ENCODE measurements around the gene CAPZB. TPM values are rescaled to one million over a fixed set of nuclear protein-coding genes. Genes with fewer than 3 reads are reported as not detected.

The CAPZB gene
- total RNA-seq, 1 experiment from 2014 or later = 198 TPM

DNA sequence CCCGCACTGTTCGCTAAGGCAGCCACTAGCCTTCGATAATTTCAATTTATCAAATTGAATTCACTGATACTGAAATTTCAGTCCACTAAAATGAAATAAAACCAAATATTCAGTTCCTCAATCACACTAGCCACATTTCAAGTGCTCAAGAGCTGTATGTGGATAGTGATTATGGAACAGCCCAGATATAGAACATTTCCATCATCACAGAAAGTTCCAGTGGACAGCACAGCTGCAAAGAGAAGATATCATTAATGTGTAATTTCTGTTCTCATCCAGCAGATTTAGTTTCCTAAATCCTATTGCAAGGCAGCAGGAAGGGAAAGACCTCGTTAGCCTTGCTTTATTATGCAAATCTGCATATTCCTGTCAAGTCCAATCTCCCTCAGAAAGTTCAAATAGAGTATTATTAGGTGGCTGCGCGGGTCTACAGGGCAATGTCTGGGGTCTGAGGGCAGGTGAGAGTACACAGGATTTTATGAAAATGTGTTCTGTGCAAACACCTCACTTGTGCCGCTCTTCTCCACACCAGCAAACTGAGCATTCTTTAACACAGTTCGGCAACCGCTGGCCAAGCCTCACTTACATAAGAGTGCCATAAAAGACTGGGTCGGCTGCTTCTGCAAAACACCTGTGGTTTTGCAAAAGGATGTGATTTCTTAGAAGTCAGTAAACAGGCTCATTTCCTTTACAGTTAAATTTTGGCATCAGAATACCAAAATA lies 22.4 kb downstream of the CAPZB start:
- H3K9me3 Mint-ChIP-seq (ENCODE audit: low read depth, unreplicated experiment) = no peaks in the 10 kb centered on the region
- H3K27me3 Mint-ChIP-seq (ENCODE audit: unreplicated experiment) = no peaks in the 10 kb centered on the region
- H3K36me3 Mint-ChIP-seq (ENCODE audit: insufficient read depth, unreplicated experiment) = no peaks in the 10 kb centered on the region
- CTCF ChIA-PET = no interaction called here
- intact Hi-C loops (cut with micrococcal nuclease; ENCODE audit: unreplicated experiment) = no loop called here
- TF ChIP-seq, protein P1, sequence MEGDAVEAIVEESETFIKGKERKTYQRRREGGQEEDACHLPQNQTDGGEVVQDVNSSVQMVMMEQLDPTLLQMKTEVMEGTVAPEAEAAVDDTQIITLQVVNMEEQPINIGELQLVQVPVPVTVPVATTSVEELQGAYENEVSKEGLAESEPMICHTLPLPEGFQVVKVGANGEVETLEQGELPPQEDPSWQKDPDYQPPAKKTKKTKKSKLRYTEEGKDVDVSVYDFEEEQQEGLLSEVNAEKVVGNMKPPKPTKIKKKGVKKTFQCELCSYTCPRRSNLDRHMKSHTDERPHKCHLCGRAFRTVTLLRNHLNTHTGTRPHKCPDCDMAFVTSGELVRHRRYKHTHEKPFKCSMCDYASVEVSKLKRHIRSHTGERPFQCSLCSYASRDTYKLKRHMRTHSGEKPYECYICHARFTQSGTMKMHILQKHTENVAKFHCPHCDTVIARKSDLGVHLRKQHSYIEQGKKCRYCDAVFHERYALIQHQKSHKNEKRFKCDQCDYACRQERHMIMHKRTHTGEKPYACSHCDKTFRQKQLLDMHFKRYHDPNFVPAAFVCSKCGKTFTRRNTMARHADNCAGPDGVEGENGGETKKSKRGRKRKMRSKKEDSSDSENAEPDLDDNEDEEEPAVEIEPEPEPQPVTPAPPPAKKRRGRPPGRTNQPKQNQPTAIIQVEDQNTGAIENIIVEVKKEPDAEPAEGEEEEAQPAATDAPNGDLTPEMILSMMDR (IDR thresholded peaks at IDR 0.05; ENCODE audit: unreplicated experiment) = no peak
- H3K4me3 Mint-ChIP-seq (ENCODE audit: low read depth, unreplicated experiment) = no peak overlapping the region
- H3K4me1 Mint-ChIP-seq (ENCODE audit: low read depth, unreplicated experiment) = peaks cover 11% of the 10 kb centered on the region
- no TSS peak for BruUV-seq (replicated peaks)
- H3K27ac Mint-ChIP-seq (ENCODE audit: unreplicated experiment) = no peak overlapping the region
- no peak for DNase-seq

DNA sequence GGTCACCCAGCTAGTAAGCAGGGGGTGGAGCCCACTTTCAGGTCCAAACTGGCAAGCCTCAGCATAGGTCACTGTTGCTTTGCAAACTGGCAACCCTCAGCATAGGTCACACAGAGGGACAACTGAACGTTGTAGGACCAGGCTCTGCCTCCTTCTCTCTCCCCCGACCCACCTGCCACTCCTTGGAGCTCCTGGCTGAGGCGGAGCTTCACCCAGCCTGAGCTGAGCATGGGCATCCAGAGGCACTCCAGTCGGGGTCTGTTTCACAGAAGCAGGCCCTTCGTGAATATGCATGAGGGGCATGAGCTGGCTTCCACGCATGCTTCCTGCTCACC lies 24.2 kb downstream of the CAPZB start:
- Mint-ChIP-seq H3K27me3 (ENCODE audit: unreplicated experiment) (no peaks in the 10 kb centered on the region), H3K4me1 (ENCODE audit: low read depth, unreplicated experiment) (peaks cover 6% of the 10 kb centered on the region), H3K36me3 (ENCODE audit: insufficient read depth, unreplicated experiment) (no peaks in the 10 kb centered on the region)

DNA sequence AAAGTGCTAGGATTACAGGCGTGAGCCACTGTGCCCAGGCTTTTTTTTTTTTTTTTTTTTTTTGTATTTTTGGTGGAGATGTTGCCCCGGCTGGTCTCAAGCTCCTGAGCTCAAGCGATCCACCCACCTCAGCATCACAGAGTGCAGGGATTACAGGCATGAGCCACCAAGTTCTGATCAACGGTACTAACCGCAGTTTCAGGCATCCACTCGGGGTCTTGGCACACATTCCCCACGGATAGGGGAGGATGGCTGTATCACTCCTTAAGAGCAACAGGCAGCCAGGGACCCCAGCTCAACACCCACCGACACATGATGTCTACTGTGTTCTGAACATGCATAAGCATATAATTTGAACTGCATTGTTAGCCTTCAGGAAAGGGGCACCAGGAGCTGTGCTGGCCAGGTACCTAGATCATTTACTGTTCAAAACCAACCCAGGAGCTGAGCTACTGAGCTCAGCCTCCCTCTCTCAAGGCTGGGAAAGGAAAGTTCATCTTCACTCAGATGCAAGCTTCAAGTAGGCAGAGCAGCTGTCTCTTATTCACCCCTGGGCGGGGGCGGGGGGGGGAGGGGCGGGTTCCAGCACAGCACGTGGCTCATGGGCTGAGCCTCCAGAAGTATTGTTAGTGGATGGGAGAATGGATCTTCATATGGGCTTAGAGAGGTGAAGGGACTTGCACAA lies 24.7 kb downstream of the CAPZB start:
- BruUV-seq (replicated peaks) = no TSS peak
- TF ChIP-seq, protein P1 (IDR thresholded peaks at IDR 0.05; ENCODE audit: unreplicated experiment) = no peak
- no peak for DNase-seq
- intact Hi-C loops (cut with micrococcal nuclease; ENCODE audit: unreplicated experiment) = no loop called here
- H3K4me1 Mint-ChIP-seq (ENCODE audit: low read depth, unreplicated experiment) = peaks cover 8% of the 10 kb centered on the region
- no peaks in the 10 kb centered on the region for H3K36me3 Mint-ChIP-seq (ENCODE audit: insufficient read depth, unreplicated experiment)
- H3K27ac Mint-ChIP-seq (ENCODE audit: unreplicated experiment) = no peak overlapping the region
- no peaks in the 10 kb centered on the region for H3K27me3 Mint-ChIP-seq (ENCODE audit: unreplicated experiment)
- H3K9me3 Mint-ChIP-seq (ENCODE audit: low read depth, unreplicated experiment) = no peaks in the 10 kb centered on the region
- no peak overlapping the region for H3K4me3 Mint-ChIP-seq (ENCODE audit: low read depth, unreplicated experiment)
- CTCF ChIA-PET = interaction anchor here (0.6 kb wide), 1 partner anchor 403 kb away, joined by 4 read pairs; no protein-coding TSS in a partner anchor

More for the DNA sequence above, 24.2 kb downstream of the CAPZB start:
- H3K9me3 Mint-ChIP-seq (ENCODE audit: low read depth, unreplicated experiment) = no peaks in the 10 kb centered on the region
- intact Hi-C loops (cut with micrococcal nuclease; ENCODE audit: unreplicated experiment) = no loop called here
- DNase-seq = no peak
- no TSS peak for BruUV-seq (replicated peaks)
- CTCF ChIA-PET = interaction anchor here (0.6 kb wide), 1 partner anchor 403 kb away, joined by 4 read pairs; no protein-coding TSS in a partner anchor
- H3K27ac Mint-ChIP-seq (ENCODE audit: unreplicated experiment) = no peak overlapping the region
- no peak overlapping the region for H3K4me3 Mint-ChIP-seq (ENCODE audit: low read depth, unreplicated experiment)
- TF ChIP-seq, protein P1 (IDR thresholded peaks at IDR 0.05; ENCODE audit: unreplicated experiment) = no peak

DNA sequence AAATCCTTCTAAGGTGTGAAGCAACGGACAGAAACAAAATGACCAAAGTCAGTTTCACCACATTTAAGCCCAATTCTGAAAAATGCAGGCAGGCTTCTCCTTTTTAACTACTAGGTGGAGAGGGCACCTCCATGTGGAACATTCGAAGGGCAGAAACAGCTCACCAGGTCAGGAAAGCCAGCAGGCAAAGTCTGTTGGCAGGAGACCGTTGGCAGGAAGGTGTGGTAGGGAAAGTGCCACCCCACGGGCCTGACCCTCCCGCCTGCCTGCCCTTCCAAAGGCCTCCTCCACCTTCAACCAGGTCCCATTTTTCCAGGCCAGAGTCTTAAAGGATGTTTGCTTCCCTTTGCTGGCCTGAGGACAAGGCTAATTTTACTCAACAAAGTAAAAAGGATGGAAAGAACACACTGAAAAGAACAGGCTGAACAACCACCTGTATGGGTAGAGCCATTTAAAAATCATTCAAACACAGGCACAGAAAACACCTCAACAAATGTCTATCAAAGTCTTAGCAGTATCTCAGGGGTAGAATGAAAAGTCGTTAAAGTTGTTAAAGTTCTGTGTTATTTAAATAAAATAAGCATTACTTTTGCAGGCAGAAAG lies 26.4 kb downstream of the CAPZB start:
- Mint-ChIP-seq H3K27ac (ENCODE audit: unreplicated experiment) (no peak overlapping the region), H3K4me3 (ENCODE audit: low read depth, unreplicated experiment) (no peak overlapping the region), H3K36me3 (ENCODE audit: insufficient read depth, unreplicated experiment) (no peaks in the 10 kb centered on the region), H3K27me3 (ENCODE audit: unreplicated experiment) (no peaks in the 10 kb centered on the region), H3K9me3 (ENCODE audit: low read depth, unreplicated experiment) (no peaks in the 10 kb centered on the region), H3K4me1 (ENCODE audit: low read depth, unreplicated experiment) (peaks cover 8% of the 10 kb centered on the region)
- TF ChIP-seq, protein P1 (IDR thresholded peaks at IDR 0.05; ENCODE audit: unreplicated experiment) = no peak
- intact Hi-C loops (cut with micrococcal nuclease; ENCODE audit: unreplicated experiment) = no loop called here
- BruUV-seq (replicated peaks) = no TSS peak
- no peak for DNase-seq
- CTCF ChIA-PET = no interaction called here
